PFSK-1 (cell line): ENCODE measurements around the gene RUNX2.

Experiments used
- FOXP2 ChIP-seq: optimal IDR thresholded peaks from 2 replicates; pipeline ENCODE3; 2011; ENCODE audit warnings: borderline replicate concordance, control low read depth, inconsistent platforms; ENCODE audit not compliant: insufficient read depth; ENCODE audit errors: extremely low read length, extremely low read depth
- POLR2AphosphoS5 ChIP-seq: IDR thresholded peaks from 2 replicates; pipeline ENCODE4 v1.6.1; 2012; ENCODE audit warnings: low read depth, mild to moderate bottlenecking, control low read depth, low read length, moderate library complexity
- SIN3A ChIP-seq: IDR thresholded peaks from 2 replicates; pipeline ENCODE4 v1.6.1; 2012; ENCODE audit warnings: mild to moderate bottlenecking, low read length, moderate library complexity, borderline replicate concordance; ENCODE audit not compliant: insufficient read depth
- TAF1 ChIP-seq: IDR thresholded peaks from 2 replicates; pipeline ENCODE4 v1.6.1; 2012; ENCODE audit warnings: low read length, control low read depth, borderline replicate concordance; ENCODE audit not compliant: insufficient read depth
- TF ChIP-seq, protein P1 (sequence below), 2 experiments: IDR thresholded peaks; 2 replicates each; pipeline versions ENCODE4 v1.6.1 to v1.8.0; 2011 to 2012; ENCODE audit warnings: low read depth in 2 of 2, low read length in 2 of 2, control low read depth in 1 of 2, inconsistent platforms in 1 of 2, mild to moderate bottlenecking in 1 of 2, moderate library complexity in 1 of 2; ENCODE audit not compliant: insufficient read depth in 1 of 2

DNA sequence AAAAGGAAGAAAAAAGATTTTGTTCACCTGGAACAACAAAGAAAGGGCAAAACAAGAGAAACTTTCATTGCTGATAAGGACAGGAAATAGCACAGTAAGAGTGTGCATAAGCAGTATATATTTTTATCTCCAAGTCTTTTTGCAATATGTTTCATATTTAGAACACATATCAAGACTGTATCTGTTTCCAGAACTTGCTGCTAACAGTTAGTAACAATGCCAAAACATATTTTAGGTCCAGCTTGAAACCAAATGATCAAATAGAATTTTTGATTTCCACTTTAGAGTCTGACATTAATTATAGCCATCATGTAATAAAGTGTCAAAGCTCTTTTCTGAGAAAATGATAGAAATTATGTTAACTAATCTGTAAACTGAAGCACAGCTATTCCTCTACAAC lies 193.1 kb downstream of the RUNX2 start:
- TF ChIP-seq TAF1 (no peak), POLR2AphosphoS5 (no peak), SIN3A (no peak), FOXP2 (no peak)
- TF ChIP-seq, protein P1, sequence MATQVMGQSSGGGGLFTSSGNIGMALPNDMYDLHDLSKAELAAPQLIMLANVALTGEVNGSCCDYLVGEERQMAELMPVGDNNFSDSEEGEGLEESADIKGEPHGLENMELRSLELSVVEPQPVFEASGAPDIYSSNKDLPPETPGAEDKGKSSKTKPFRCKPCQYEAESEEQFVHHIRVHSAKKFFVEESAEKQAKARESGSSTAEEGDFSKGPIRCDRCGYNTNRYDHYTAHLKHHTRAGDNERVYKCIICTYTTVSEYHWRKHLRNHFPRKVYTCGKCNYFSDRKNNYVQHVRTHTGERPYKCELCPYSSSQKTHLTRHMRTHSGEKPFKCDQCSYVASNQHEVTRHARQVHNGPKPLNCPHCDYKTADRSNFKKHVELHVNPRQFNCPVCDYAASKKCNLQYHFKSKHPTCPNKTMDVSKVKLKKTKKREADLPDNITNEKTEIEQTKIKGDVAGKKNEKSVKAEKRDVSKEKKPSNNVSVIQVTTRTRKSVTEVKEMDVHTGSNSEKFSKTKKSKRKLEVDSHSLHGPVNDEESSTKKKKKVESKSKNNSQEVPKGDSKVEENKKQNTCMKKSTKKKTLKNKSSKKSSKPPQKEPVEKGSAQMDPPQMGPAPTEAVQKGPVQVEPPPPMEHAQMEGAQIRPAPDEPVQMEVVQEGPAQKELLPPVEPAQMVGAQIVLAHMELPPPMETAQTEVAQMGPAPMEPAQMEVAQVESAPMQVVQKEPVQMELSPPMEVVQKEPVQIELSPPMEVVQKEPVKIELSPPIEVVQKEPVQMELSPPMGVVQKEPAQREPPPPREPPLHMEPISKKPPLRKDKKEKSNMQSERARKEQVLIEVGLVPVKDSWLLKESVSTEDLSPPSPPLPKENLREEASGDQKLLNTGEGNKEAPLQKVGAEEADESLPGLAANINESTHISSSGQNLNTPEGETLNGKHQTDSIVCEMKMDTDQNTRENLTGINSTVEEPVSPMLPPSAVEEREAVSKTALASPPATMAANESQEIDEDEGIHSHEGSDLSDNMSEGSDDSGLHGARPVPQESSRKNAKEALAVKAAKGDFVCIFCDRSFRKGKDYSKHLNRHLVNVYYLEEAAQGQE (IDR thresholded peaks at IDR 0.05; ENCODE audit: insufficient read depth in 1 of 2, low read depth in 2 of 2, low read length in 2 of 2): no peak
